HG03575 (cell line): Measurements from ENCODE around the gene ARRDC5.
"Not testable (repeated sequence)": the region's sequence is repeated elsewhere in the genome, so short reads cannot be mapped to it uniquely, and the experiment has no call there.

ENCODE experiments used
- ATAC-seq: cut with Tn5 transposase; IDR thresholded peaks from one replicate; pipeline ENCODE4 v1.9.1; 2021; ENCODE audit not compliant: unreplicated experiment, insufficient number of reproducible peaks, low FRiP score; ENCODE audit errors: extremely low read depth

Gene ARRDC5

DNA sequence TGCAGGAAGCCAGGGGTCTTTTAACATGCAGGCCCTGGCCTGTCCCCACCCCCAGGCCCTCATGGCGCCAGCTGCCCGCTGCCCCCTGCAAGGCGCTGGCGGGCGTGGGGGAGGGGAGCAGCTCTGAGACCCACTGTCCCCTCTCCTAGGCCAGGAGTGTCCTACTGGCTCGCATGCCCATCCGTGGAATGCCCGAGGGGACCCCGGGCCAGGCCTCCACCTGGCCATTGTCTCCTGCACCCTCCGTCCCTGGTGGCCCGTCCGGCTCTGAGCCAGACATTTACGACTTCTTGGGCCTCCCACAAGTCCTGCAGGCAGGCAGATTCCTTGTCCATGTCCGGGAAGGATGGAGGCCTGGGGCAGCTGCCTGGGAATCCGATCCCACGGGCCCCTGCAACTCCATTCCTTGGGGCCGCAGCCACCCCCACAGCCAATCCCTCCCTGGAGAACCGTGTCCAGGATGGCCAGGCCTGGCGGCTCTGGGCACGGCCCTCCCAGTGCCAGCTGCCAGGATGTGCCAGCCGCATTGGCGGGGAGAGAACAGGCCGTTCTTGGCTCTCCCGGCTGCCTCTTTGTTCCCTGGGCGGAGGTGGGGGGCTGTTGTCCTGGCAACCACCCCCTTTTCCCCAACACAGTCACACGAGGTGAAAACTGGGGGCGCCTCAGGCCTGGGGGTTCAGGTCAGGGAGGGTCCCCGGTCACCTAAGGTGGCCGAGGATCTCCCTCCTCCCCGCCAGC, 24.8 kb downstream of the ARRDC5 start:
- no peak for ATAC-seq

DNA sequence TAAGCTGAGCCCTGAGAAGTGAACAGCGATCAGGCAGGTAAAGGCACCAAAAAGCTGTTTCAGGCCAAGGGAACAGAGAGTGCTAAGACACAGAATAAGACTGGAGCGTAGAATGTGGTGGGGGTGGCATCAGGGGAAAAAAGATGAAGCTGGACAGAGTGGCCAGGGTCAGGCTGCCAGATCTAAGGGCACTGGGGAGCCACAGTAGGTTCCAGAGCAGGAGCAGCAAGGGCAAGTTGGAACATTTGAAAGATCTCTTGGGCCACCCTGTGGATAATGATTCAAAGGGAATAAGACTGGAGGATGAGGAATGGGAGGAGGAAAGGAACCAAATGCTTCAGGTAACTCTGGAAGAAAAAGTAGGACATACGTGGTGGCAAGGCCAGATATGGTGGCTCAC, 28.8 kb downstream of the ARRDC5 start:
- ATAC-seq: no peak

DNA sequence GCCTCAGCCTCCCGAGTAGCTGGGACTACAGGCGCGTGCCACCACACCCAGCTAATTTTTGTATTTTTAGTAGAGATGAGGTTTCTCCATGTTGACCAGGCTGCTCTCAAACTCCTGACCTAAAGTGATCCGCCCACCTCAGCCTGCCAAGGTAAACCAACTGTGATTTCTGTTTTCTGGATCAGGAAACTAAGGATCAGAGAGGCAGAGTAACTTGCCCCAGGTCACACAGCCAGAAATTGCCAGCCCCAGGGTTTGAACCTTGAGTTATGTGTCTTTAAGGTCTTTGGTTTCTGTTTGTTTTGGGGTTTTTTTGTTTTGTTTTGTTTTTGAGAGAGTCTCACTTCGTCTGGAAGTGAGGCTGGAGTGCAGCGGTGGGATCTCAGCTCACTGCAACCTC, 31.0 kb downstream of the ARRDC5 start:
- ATAC-seq: no peak

DNA sequence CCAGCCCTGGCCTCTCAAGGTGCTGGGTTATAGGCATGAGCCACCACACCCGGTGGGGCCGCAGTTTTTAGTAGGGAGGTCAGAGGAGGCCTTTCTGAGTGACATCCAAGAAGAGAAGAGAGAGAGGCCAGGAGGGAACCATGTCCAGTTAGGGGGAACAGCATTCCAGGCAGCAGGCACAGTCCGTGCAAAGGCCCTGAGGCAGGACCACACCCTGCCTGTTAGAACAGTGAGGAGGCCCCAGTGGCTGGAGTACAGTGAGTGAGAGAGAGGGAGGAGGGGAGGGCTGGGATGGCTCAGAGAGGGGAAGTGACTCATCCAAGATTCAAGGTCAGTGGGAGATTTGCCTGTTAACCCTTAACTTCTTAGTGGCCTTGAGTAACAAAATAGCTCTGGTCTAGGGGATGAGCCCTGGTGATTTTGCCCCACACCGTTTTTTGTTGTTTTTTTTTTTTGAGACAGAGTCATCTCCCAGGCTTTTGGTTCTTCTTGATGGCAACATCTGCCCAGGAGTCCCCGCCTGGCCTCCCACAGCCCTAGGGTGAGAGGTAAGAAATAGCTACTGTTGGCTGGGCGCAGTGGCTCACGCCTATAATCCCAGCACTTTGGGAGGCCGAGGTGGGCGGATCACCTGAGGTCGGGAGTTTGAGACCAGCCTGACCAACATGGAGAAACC, 32.5 kb downstream of the ARRDC5 start:
- no peak for ATAC-seq

DNA sequence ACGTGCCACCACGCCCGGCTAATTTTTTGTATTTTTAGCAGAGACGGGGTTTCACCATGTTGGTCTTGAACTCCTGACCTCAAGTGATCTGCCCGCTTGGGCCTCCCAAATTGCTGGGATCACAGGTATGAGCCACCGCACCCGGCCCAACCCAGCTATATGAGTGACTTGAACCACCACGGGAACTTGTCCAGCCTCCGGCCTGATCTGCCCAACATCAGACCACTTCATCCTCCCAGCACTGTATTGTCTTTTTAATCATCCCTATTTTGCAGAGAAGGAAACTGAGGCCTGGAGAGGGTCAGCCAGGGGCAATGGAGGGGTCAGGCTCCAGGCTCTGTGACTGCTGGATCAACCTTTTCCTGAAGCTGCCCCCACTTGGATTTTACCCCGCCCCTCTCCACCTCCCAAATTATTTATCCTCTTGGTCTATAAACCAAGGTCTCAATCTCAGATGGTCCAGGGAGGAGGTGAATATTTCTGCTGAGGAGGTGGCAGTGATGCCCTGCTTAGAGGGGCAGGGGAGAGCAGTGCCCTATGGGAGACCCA, 34.3 kb downstream of the ARRDC5 start:
- ATAC-seq: no peak

GRCh38 chr19:4867534-4868285, 35.0 kb downstream of the ARRDC5 start, which contains the start of gene PLIN3:
Gene PLIN3 (minus strand): TSS chr19:4867667. CDS start chr19:4861394, 6,273 bp downstream.
- ATAC-seq: no peak

DNA sequence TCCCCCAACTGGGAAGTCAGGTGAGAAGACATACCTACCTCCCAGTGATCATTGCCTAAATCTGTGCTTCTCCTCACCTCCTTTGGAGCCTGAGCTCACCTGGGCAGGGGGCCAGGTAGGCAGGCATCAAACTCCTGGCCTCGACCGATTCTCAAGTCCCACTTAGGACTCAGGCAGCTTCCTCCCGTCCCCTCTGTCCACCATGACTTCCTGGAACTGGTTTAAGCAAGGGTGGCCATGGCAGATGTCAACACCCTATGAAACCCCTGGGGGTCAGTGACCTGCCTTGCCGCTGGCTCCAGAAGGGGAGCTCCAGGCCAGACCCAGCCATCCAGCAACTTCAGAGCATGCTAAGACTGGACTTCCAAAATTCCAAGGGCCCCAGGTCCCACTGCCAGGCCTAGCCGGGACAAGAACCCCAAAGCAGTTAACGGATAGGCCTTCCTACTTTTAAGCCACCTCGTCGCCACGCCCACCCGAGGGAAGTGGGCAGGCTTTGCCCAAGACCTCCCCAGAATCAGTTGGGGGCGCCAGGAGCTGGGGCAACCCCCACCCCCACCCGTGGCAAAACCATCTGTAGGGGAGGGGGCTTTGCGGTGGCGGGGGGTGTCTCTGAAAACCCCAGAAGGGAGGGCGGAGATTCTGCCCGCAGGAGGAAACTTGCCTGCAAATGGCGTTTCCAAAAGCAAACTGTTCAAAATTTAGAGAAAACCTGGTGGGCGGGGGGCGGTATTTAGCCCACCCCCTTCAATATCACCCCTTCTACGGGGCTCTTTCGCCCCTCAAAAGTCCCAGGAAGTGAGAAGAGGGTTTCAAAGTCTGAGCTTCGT, 35.9 kb downstream of the ARRDC5 start:
- no peak for ATAC-seq

- ATAC-seq: no peak
Measured at GRCh38 chr19:4861147-4861546, 41.5 kb downstream of the ARRDC5 start.

DNA sequence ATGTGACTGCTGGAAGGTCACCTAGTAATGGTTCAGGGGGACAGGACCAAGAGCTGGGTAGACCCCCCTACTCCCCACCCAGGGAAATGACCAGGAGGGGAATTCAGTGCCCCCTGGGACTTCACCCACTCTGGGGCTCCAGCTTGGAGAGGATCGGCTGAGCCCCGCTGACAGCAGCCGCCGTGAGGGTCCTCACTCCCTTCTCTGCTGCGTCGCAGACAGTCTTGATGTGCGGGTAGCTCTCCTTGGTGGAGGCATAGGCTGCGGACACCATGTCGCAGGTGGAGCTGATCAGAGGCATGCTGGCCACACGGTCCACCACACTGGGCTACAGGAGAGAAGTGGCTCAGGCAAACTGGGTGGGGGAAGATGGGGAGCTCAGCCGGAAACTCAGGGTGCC, 43.0 kb downstream of the ARRDC5 start:
- no peak for ATAC-seq

GRCh38 chr19:4856468-4856867, 46.2 kb downstream of the ARRDC5 start:
- not testable (repeated sequence) for ATAC-seq

GRCh38 chr19:4853506-4853905, 49.2 kb downstream of the ARRDC5 start:
- ATAC-seq: not testable (repeated sequence)

GRCh38 chr19:4852484-4852883, 50.2 kb downstream of the ARRDC5 start:
- ATAC-seq: no peak

DNA sequence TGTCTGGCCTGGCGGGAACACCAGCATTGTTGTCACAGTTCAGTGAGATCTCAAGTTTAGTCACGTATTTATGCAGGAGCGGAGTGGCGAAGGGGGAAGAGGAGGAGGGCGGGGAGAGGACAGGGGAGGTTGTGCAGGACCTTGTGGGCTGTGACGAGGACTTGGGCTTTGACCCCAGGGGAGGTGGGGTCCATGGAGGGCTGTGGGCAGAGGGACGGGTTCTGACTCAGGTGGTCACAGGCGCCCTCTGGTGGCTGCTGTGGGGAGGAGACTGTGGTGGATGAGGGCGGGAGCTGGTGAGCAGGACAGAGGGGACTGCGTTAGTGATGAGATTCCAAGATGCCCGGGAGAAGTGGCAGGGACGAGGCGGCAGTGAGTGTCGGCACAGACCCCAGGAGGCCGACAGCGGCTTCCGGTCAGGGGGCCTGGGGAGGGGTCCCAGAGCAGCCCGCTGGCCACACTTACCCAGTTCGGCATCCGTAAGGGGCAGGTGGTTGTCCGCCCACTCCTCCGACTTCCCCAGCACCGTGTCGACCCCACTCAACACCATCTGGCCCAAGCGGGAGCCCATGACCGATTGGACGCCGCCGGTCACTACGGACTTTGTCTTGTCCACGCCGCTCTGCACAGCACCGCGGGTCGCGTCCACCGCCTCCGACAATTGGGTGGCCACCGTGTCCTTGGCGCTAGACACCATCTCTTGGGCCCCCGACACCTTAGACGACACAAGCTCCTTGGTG, 51.0 kb downstream of the ARRDC5 start:
- no peak for ATAC-seq

- no peak for ATAC-seq
Measured at GRCh38 chr19:4849019-4849418, 53.7 kb downstream of the ARRDC5 start.

GRCh38 chr19:4847190-4847973, 55.3 kb downstream of the ARRDC5 start:
- ATAC-seq: no peak

DNA sequence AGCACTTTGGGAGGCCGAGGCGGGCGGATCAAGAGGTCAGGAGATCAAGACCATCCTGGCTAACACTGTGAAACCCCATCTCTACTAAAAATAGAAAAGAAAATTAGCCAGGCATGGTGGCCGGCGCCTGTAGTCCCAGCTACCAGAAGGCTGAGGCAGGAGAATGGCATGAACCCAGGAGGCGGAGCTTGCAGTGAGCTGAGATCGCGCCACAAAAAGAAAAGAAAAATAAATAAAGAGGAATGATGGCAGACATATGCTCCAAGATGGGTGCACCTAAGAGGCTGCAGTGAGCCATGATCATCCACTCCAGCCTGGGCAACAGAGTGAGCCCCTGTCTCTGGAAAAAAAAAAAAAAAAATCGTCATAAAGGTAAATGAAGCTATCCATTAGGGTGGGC, 56.7 kb downstream of the ARRDC5 start:
- not testable (repeated sequence) for ATAC-seq

DNA sequence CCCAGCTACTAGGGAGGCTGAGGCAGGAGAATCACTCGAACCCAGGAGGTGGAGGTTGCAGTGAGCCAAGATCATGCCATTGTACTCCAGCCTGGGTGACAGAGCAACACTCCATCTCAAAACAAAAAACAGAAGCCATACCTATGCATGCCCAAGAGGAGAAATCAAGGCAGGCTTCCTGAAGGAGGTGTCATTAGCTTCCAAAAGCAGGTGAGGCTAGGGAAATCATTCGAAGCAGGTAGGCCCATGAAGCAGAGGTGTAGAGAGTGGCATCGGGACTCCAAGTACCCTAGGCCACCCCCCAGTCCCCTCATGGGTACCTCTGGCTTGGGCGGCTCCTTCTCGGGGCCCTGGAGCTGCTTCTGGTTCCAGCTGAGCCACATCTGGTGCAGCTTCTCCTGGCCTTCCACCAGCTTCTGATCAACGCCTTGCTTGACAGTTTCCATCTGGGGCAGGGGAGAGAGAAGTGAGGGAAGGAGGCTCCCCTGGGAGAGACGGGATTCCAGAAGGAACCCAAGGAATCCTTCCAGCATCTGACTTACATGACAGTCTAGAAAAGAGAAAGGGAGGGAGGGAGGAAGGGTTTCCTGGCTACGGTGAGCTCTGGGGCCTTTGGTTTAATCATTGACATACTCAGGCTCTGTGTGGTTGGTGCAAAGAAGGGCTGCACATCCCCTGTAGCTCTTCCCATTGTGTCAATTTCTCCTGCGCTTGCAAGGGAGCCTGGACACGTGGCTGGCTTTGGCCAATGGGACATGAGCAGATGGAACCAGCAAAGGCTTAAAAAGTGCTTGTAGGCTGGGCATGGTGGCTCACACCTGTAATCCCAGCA, 58.1 kb downstream of the ARRDC5 start:
- ATAC-seq: no peak
